K562 (cell line): ENCODE measurements around the gene FBXO10. TPM values are rescaled to one million over a fixed set of nuclear protein-coding genes. Genes with fewer than 3 reads are reported as not detected.
A peak's percentile ranks its signal among the peaks of the same experiment; 100 is the strongest.

ENCODE experiments used
- ATAC-seq: fragments of 200-7000 bp; cut with Tn5 transposase; 3 replicates; pipeline ENCODE4 v1.9.1; 2020; ENCODE audit warnings: moderate library complexity
- BruUV-seq: library from RNA; stranded (reverse); fragments of 400-500 nt; replicated peaks from 2 replicates; lab custom pipeline; 2021; lab: Mats Ljungman, UMichigan
- CTCF ChIA-PET: fragments of 300-600 bp; formaldehyde crosslinking; extraction: SDS; loops from one replicate; lab custom pipeline; 2021; ENCODE audit warnings: low intra/inter-chr PET ratio; lab: Yijun Ruan, JAX
- POLR2A ChIA-PET: fragments of 300-600, 350-650 bp; sonication (Branson Sonifier 250); formaldehyde crosslinking; extraction: SDS; loops from one replicate; lab custom pipeline; 2021; ENCODE audit warnings: antibody characterized with exemption, inconsistent platforms; lab: Yijun Ruan, JAX
- DNase-seq, 4 experiments: peaks; one replicate each; pipeline versions ENCODE4 v3.0.0 to v3.0.0-alpha.2; 2011 to 2018; ENCODE audit warnings: low spot score in 3 of 4, mixed read lengths in 3 of 4; ENCODE audit errors: extremely low read depth in 1 of 4
- FAIRE-seq: peaks from 2 replicates; lab custom pipeline; 2011; peaks lifted over from hg19 to GRCh38; lab: Jason Lieb, UNC
- H2AFZ ChIP-seq: 2 replicates; pipeline ENCODE4 v1.6.0; 2011; ENCODE audit warnings: low read depth, low read length, control low read depth, inconsistent platforms
- H3K27ac ChIP-seq: fragments of 200-600 bp; 3 replicates; pipeline ENCODE4 v1.8.0; 2011; ENCODE audit warnings: low read depth, mild to moderate bottlenecking, control low read depth, inconsistent platforms, low read length, moderate library complexity, mixed read lengths; ENCODE audit errors: extremely low read depth
- H3K27me3 ChIP-seq, 2 experiments: fragments of 300-600 bp in 1 of 2; 2 replicates in 1 of 2; 3 replicates in 1 of 2; pipeline versions ENCODE4 v1.6.0 to v1.8.0; 2011; ENCODE audit warnings: inconsistent platforms in 2 of 2, low read length in 2 of 2, mild to moderate bottlenecking in 1 of 2, mixed read lengths in 1 of 2, moderate library complexity in 1 of 2; ENCODE audit not compliant: control insufficient read depth in 2 of 2, insufficient read depth in 2 of 2
- H3K36me3 ChIP-seq: fragments of 300-600 bp; 3 replicates; pipeline ENCODE4 v1.8.0; 2011; ENCODE audit warnings: mild to moderate bottlenecking, low read length, inconsistent platforms; ENCODE audit not compliant: control insufficient read depth, insufficient read depth
- H3K4me1 ChIP-seq, 2 experiments: fragments of 200-600 bp in 1 of 2; replicated peaks in 1 of 2; 2 replicates in 1 of 2; 3 replicates in 1 of 2; pipeline versions ENCODE4 v1.5.1 to v1.8.0; 2011; ENCODE audit warnings: inconsistent platforms in 2 of 2, low read length in 2 of 2, mild to moderate bottlenecking in 1 of 2, mixed read lengths in 1 of 2, moderate library complexity in 1 of 2; ENCODE audit not compliant: control insufficient read depth in 2 of 2, insufficient read depth in 2 of 2
- H3K4me2 ChIP-seq: 2 replicates; pipeline ENCODE4 v1.6.1; 2011; ENCODE audit warnings: low read length, control low read depth, inconsistent platforms, mixed read lengths; ENCODE audit not compliant: insufficient read depth
- H3K4me3 ChIP-seq: fragments of 200-600 bp; sonication (generic), shearing (Covaris generic); 2 replicates; pipeline ENCODE4 v1.5.1; 2016; ENCODE audit warnings: control low read depth, inconsistent platforms
- H3K79me2 ChIP-seq: fragments of 200-600 bp; 3 replicates; pipeline ENCODE4 v1.8.0; 2011; ENCODE audit warnings: low read length, inconsistent platforms; ENCODE audit not compliant: control insufficient read depth, insufficient read depth
- H3K9ac ChIP-seq, 2 experiments: 2 replicates each; pipeline versions ENCODE4 v1.6.0 to v1.6.1; 2011; ENCODE audit warnings: low read depth in 2 of 2, low read length in 2 of 2, control low read depth in 1 of 2, inconsistent platforms in 1 of 2, mild to moderate bottlenecking in 1 of 2, mixed read lengths in 1 of 2; ENCODE audit not compliant: insufficient read depth in 1 of 2
- H3K9me1 ChIP-seq: one replicate; pipeline ENCODE4 v1.6.0; 2011; ENCODE audit warnings: inconsistent platforms, mild to moderate bottlenecking, low read length, moderate library complexity; ENCODE audit not compliant: control insufficient read depth, insufficient read depth
- H3K9me3 ChIP-seq: replicated peaks from 2 replicates; pipeline ENCODE4 v1.5.1; 2011; ENCODE audit warnings: low read depth, low read length, inconsistent platforms; ENCODE audit not compliant: control insufficient read depth, insufficient read depth
- H4K20me1 ChIP-seq: replicated peaks from 2 replicates; pipeline ENCODE4 v1.6.1; 2011; ENCODE audit warnings: low read length, inconsistent platforms, mixed read lengths; ENCODE audit not compliant: control insufficient read depth, insufficient read depth
- CTCFL ChIP-seq: IDR thresholded peaks from 2 replicates; pipeline ENCODE4 v1.6.1; 2011; ENCODE audit warnings: borderline replicate concordance, low read depth, mild to moderate bottlenecking, moderate library complexity, low read length; ENCODE audit not compliant: insufficient read depth, poor library complexity, severe bottlenecking
- FOXA1 ChIP-seq: fragments of 450-650 bp; IDR thresholded peaks from 2 replicates; pipeline ENCODE4 v1.6.1; 2016; ENCODE audit warnings: mild to moderate bottlenecking, borderline replicate concordance
- KLF10 ChIP-seq: fragments of 250-450 bp; sonication (Bioruptor Pico); IDR thresholded peaks from 2 replicates; pipeline ENCODE4 v1.6.1; 2021; ENCODE audit warnings: matching md5 sums
- RFX1 ChIP-seq: fragments of 450-650 bp; IDR thresholded peaks from 2 replicates; pipeline ENCODE4 v1.6.1; 2016; ENCODE audit warnings: mild to moderate bottlenecking, moderate library complexity
- SPI1 ChIP-seq: IDR thresholded peaks from 2 replicates; pipeline ENCODE4 v1.6.1; 2011; ENCODE audit warnings: low read depth, low read length, control low read depth, borderline replicate concordance
- TEAD4 ChIP-seq, 2 experiments: sonication (generic) in 1 of 2; formaldehyde crosslinking in 1 of 2; IDR thresholded peaks; 2 replicates each; pipeline versions ENCODE4 v1.6.1 to v1.8.0; 2012 to 2022; ENCODE audit warnings: borderline replicate concordance in 1 of 2, inconsistent platforms in 1 of 2, low read length in 1 of 2, mild to moderate bottlenecking in 1 of 2, missing genetic modification reagents in 1 of 2
- ZNF316 ChIP-seq: fragments of 450-650 bp; IDR thresholded peaks from 2 replicates; pipeline ENCODE4 v1.6.1; 2016
- WGBS: fragments of 100-300 bp; shearing (Covaris generic); methylation state at CpG from one replicate; pipeline ENCODE4 v1.1.6; 2016; ENCODE audit warnings: low coverage, mixed read lengths; ENCODE audit not compliant: insufficient coverage; ENCODE audit errors: missing lambda C conversion rate; 5-methylcytosine and 5-hydroxymethylcytosine counted together
- in situ Hi-C: fragments of 300-500 bp; cut with MboI; formaldehyde crosslinking; loops from 4 replicates; pipeline ENCODE4 v1.15.0; 2018; ENCODE audit warnings: inconsistent platforms, mixed read lengths
- intact Hi-C: fragments of 100-400 bp; cut with micrococcal nuclease; formaldehyde crosslinking; loops from 2 replicates; pipeline ENCODE4 v1.14.2; 2022
- polyA plus RNA-seq, 8 experiments: library from polyadenylated mRNA; depleted of rRNA in 4 of 8; stranded (reverse) in 5 of 8; unstranded in 3 of 8; fragments of >200 nt; fragmentation: Nextera tagmentation in 2 of 8; fragmentation: Illumina TruSeq in 1 of 8; extraction: Ambion mirVana in 2 of 8; extraction: Trizol in 1 of 8; gene quantifications; 2 replicates each; pipeline versions ENCODE4 v1.2.1 to v1.2.3, GENCODE V29; 2011 to 2014; ENCODE audit warnings: inconsistent platforms in 1 of 8, missing spikeins in 1 of 8
- total RNA-seq, 7 experiments: library from RNA; depleted of rRNA in 6 of 7; stranded (reverse); fragments of >200 nt in 6 of 7; fragmentation: Illumina TruSeq in 2 of 7; extraction: Trizol in 2 of 7; gene quantifications; 2 replicates each; pipeline versions ENCODE4 v1.2.1 to v1.2.3, GENCODE V29; 2011 to 2021; ENCODE audit warnings: low replicate concordance in 1 of 7
- TF ChIP-seq, protein P1 (sequence below): fragments of 450-650 bp; IDR thresholded peaks from 2 replicates; pipeline ENCODE4 v1.6.1; 2018; ENCODE audit not compliant: partially characterized antibody
- TF ChIP-seq, protein P2 (sequence below): fragments of 250-450 bp; sonication (Bioruptor Pico); IDR thresholded peaks from 2 replicates; pipeline ENCODE4 v1.4.0; 2020

Gene FBXO10
- total and polyA plus RNA-seq, 9 of the 15 experiments (the other 6 are each of a cell fraction or from before 2014, with no cell fraction given) = 0.84 to 9.9 (median 6.0) TPM

DNA sequence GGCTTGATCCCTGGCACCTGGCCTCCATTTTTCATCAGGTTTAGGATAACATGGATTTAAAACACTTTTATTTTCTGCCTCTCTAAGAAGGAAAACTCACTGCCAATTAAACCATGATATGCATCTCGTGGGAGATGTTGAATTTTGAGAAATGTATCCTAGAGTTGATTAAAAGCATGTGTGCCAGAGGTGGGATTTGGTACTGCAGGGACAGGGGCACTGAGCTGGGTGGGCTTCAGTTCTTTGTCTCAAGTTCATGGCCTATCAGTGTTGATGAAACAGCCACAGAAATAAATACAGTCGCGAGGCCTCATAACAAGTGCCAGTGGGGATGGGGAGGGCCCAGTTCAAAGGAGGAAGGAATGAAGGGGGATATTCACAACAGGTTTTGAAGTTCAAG is 55.5 kb downstream of the FBXO10 start (continued):
- TF ChIP-seq, protein P1, sequence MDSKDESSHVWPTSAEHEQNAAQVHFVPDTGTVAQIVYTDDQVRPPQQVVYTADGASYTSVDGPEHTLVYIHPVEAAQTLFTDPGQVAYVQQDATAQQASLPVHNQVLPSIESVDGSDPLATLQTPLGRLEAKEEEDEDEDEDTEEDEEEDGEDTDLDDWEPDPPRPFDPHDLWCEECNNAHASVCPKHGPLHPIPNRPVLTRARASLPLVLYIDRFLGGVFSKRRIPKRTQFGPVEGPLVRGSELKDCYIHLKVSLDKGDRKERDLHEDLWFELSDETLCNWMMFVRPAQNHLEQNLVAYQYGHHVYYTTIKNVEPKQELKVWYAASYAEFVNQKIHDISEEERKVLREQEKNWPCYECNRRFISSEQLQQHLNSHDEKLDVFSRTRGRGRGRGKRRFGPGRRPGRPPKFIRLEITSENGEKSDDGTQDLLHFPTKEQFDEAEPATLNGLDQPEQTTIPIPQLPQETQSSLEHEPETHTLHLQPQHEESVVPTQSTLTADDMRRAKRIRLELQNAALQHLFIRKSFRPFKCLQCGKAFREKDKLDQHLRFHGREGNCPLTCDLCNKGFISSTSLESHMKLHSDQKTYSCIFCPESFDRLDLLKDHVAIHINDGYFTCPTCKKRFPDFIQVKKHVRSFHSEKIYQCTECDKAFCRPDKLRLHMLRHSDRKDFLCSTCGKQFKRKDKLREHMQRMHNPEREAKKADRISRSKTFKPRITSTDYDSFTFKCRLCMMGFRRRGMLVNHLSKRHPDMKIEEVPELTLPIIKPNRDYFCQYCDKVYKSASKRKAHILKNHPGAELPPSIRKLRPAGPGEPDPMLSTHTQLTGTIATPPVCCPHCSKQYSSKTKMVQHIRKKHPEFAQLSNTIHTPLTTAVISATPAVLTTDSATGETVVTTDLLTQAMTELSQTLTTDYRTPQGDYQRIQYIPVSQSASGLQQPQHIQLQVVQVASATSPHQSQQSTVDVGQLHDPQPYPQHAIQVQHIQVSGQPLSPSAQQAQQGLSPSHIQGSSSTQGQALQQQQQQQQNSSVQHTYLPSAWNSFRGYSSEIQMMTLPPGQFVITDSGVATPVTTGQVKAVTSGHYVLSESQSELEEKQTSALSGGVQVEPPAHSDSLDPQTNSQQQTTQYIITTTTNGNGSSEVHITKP = no peak
- TF ChIP-seq CTCFL = no peak
- no peak for TF ChIP-seq KLF10

- H3K36me3 ChIP-seq = peaks cover 23% of the 10 kb centered on the region; the same call in 2 of the 3 replicates
- no peaks in the 10 kb centered on the region for H3K4me1 ChIP-seq
- H3K9ac ChIP-seq = no peak overlapping the region
- no peaks in the 10 kb centered on the region for H3K79me2 ChIP-seq
- CTCF ChIA-PET = no interaction called here
- in situ Hi-C loops (no loop called here), intact Hi-C loops (no loop called here)
- H3K27me3 ChIP-seq = no peaks in the 10 kb centered on the region
- no peaks in the 10 kb centered on the region for H3K9me1 ChIP-seq
- no peak overlapping the region for H3K27ac ChIP-seq
- TF ChIP-seq, protein P2, sequence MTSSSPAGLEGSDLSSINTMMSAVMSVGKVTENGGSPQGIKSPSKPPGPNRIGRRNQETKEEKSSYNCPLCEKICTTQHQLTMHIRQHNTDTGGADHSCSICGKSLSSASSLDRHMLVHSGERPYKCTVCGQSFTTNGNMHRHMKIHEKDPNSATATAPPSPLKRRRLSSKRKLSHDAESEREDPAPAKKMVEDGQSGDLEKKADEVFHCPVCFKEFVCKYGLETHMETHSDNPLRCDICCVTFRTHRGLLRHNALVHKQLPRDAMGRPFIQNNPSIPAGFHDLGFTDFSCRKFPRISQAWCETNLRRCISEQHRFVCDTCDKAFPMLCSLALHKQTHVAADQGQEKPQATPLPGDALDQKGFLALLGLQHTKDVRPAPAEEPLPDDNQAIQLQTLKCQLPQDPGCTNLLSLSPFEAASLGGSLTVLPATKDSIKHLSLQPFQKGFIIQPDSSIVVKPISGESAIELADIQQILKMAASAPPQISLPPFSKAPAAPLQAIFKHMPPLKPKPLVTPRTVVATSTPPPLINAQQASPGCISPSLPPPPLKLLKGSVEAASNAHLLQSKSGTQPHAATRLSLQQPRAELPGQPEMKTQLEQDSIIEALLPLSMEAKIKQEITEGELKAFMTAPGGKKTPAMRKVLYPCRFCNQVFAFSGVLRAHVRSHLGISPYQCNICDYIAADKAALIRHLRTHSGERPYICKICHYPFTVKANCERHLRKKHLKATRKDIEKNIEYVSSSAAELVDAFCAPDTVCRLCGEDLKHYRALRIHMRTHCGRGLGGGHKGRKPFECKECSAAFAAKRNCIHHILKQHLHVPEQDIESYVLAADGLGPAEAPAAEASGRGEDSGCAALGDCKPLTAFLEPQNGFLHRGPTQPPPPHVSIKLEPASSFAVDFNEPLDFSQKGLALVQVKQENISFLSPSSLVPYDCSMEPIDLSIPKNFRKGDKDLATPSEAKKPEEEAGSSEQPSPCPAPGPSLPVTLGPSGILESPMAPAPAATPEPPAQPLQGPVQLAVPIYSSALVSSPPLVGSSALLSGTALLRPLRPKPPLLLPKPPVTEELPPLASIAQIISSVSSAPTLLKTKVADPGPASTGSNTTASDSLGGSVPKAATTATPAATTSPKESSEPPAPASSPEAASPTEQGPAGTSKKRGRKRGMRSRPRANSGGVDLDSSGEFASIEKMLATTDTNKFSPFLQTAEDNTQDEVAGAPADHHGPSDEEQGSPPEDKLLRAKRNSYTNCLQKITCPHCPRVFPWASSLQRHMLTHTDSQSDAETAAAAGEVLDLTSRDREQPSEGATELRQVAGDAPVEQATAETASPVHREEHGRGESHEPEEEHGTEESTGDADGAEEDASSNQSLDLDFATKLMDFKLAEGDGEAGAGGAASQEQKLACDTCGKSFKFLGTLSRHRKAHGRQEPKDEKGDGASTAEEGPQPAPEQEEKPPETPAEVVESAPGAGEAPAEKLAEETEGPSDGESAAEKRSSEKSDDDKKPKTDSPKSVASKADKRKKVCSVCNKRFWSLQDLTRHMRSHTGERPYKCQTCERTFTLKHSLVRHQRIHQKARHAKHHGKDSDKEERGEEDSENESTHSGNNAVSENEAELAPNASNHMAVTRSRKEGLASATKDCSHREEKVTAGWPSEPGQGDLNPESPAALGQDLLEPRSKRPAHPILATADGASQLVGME (CRISPR knock-in tag) = no peak
- TF ChIP-seq FOXA1 (no peak), TEAD4 (IDR thresholded peaks at IDR 0.05; ENCODE audit: low read length) (no peak), TEAD4 (CRISPR knock-in tag; IDR thresholded peaks at IDR 0.05; ENCODE audit: borderline replicate concordance) (0 out of 2 replicates have a peak, but pooled peaks have one; percentile 33), SPI1 (no peak), RFX1 (peak; percentile 52), ZNF316 (no peak)
- BruUV-seq = no TSS peak
- DNase-seq (no peak), ATAC-seq (no peak), FAIRE-seq (no peak)
- 78% methylated on average over 13 of the region's 13 CpGs for WGBS
- H3K4me3 ChIP-seq = no peak overlapping the region
- no peak overlapping the region for H3K4me2 ChIP-seq
- no peaks in the 10 kb centered on the region for H3K9me3 ChIP-seq
- H2AFZ ChIP-seq = no peak overlapping the region
- H4K20me1 ChIP-seq = 0 out of 2 replicates have a peak, but pooled peaks cover 4% of the 10 kb centered on the region
- POLR2A ChIA-PET = interaction anchor here (0.8 to 0.9 kb wide), 2 partner anchors 10 to 12 kb away, joined by 3 read pairs; no protein-coding TSS in a partner anchor
These were observed 58.3 kb downstream of the FBXO10 start for GRCh38 chr9:37517923-37518322.
